ENCODE results near the gene TK2. TPM values are rescaled to one million over a fixed set of nuclear protein-coding genes. Genes with fewer than 3 reads are reported as not detected.
A peak's percentile ranks its signal among the peaks of the same experiment; 100 is the strongest.

The TK2 gene
- total RNA-seq, 3 donors from 2014 or later = 33.1 to 98.4 (median 40.4) TPM

DNA sequence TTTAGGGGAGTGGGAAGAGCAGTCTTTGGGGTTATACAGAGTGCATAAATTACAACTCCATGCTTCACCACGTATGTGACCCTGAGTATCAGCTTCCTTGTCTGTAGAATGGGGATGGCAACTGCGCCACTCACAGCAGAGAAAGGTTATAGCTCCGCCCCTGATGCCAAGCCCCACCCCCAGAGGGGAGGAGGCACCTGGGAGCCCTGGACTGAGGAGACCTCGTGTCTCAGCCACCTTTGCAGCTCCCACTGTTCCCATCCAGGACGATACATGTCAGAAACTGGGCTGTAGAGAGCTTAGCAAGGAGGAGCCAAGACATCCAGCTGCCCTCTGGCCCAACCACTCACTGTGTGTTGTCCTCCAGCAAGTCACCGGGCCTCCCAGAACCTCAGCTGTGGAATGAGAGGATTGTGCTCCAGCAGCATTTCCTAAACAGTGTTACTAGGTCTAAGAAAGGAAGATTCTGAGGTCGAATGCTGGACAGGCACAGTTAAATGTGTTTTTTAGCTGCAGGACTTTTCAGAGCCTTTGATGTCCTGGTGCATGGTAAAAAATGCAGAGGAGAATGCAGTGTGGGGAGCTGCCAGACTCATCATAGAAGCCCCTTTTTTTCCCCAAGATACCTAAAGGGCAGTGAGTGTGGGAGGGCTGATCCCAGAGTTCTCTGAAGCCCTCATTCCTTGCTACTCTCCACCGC lies 73.4 kb downstream of the TK2 start:
- intact Hi-C loops (cut with DNase I; ENCODE audit: low total_unique reads) = no loop called here
- no peaks in the 10 kb centered on the region for H3K36me3 ChIP-seq
- no peak overlapping the region for H3K27ac ChIP-seq
- H3K4me3 ChIP-seq = no peak overlapping the region
- no peaks in the 10 kb centered on the region for H3K4me1 ChIP-seq
- TF ChIP-seq POLR2A (IDR thresholded peaks at IDR 0.05) = no peak
- TF ChIP-seq, protein P1, sequence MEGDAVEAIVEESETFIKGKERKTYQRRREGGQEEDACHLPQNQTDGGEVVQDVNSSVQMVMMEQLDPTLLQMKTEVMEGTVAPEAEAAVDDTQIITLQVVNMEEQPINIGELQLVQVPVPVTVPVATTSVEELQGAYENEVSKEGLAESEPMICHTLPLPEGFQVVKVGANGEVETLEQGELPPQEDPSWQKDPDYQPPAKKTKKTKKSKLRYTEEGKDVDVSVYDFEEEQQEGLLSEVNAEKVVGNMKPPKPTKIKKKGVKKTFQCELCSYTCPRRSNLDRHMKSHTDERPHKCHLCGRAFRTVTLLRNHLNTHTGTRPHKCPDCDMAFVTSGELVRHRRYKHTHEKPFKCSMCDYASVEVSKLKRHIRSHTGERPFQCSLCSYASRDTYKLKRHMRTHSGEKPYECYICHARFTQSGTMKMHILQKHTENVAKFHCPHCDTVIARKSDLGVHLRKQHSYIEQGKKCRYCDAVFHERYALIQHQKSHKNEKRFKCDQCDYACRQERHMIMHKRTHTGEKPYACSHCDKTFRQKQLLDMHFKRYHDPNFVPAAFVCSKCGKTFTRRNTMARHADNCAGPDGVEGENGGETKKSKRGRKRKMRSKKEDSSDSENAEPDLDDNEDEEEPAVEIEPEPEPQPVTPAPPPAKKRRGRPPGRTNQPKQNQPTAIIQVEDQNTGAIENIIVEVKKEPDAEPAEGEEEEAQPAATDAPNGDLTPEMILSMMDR (IDR thresholded peaks at IDR 0.05) = no peak
- TF ChIP-seq POLR2AphosphoS5 (IDR thresholded peaks at IDR 0.05) = no peak
- DNase-seq (ENCODE audit: low spot score in 2 of 2) = peak in 1 of 2 donors; percentile 34
- H3K27me3 ChIP-seq = no peaks in the 10 kb centered on the region
- no peaks in the 10 kb centered on the region for H3K9me3 ChIP-seq

GRCh38 chr16:66475232-66475631 lies 74.7 kb downstream of the TK2 start:
- no peaks in the 10 kb centered on the region for H3K27me3 ChIP-seq
- H3K4me3 ChIP-seq = no peak overlapping the region
- no peaks in the 10 kb centered on the region for H3K36me3 ChIP-seq
- no peaks in the 10 kb centered on the region for H3K4me1 ChIP-seq
- intact Hi-C loops (cut with DNase I; ENCODE audit: low total_unique reads) = no loop called here
- no peak for DNase-seq (ENCODE audit: low spot score in 2 of 2)
- H3K27ac ChIP-seq = no peak overlapping the region
- TF ChIP-seq, protein P1 (IDR thresholded peaks at IDR 0.05) = no peak
- TF ChIP-seq POLR2A (IDR thresholded peaks at IDR 0.05) (no peak), POLR2AphosphoS5 (IDR thresholded peaks at IDR 0.05) (no peak)
- H3K9me3 ChIP-seq = no peaks in the 10 kb centered on the region

DNA sequence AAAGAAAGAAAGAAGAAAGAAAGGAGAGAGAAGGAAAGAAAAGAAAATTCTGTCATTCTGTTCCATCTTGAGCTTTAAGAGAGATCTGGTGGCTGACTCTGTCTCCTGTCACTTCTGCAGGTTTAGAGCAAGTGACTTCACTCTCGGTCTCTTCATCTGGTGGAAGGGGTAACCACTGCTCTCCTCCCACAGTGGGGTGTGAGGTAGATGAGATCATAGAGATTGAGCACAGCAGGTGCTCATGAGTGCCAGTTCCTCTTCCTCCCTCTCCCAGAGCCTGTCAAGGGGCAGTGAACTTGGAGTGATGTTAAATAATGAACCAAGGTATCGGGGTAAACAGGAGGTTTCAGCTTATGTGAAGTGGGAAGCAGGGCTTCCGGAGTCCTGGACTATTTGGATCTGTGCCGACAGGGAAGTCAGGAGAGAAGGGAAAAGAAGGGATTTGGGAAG lies 75.1 kb downstream of the TK2 start:
- Histone ChIP-seq H3K36me3 (no peaks in the 10 kb centered on the region), H3K27me3 (no peaks in the 10 kb centered on the region), H3K4me1 (no peaks in the 10 kb centered on the region), H3K27ac (no peak overlapping the region), H3K4me3 (no peak overlapping the region), H3K9me3 (no peaks in the 10 kb centered on the region)
- intact Hi-C loops (cut with DNase I; ENCODE audit: low total_unique reads) = no loop called here
- TF ChIP-seq POLR2AphosphoS5 (IDR thresholded peaks at IDR 0.05) (no peak), POLR2A (IDR thresholded peaks at IDR 0.05) (no peak)
- TF ChIP-seq, protein P1 (IDR thresholded peaks at IDR 0.05) = no peak
- no peak for DNase-seq (ENCODE audit: low spot score in 2 of 2)

- TF ChIP-seq POLR2AphosphoS5 (IDR thresholded peaks at IDR 0.05) (no peak), POLR2A (IDR thresholded peaks at IDR 0.05) (no peak)
- TF ChIP-seq, protein P1 (IDR thresholded peaks at IDR 0.05) = no peak
- no peaks in the 10 kb centered on the region for H3K27me3 ChIP-seq
- H3K36me3 ChIP-seq = no peaks in the 10 kb centered on the region
- DNase-seq (ENCODE audit: low spot score in 2 of 2) = no peak
- intact Hi-C loops (cut with DNase I; ENCODE audit: low total_unique reads) = no loop called here
- H3K9me3 ChIP-seq = no peaks in the 10 kb centered on the region
- H3K4me1 ChIP-seq = no peaks in the 10 kb centered on the region
- H3K4me3 ChIP-seq = no peak overlapping the region
- H3K27ac ChIP-seq = no peak overlapping the region
Measured at GRCh38 chr16:66473654-66474519, 76.0 kb downstream of the TK2 start.

- H3K27ac ChIP-seq = no peak overlapping the region
- TF ChIP-seq POLR2A (IDR thresholded peaks at IDR 0.05) = no peak
- TF ChIP-seq POLR2AphosphoS5 (IDR thresholded peaks at IDR 0.05) = no peak
- TF ChIP-seq, protein P1 (IDR thresholded peaks at IDR 0.05) = no peak
- H3K9me3 ChIP-seq = no peaks in the 10 kb centered on the region
- H3K4me1 ChIP-seq = no peaks in the 10 kb centered on the region
- no peaks in the 10 kb centered on the region for H3K27me3 ChIP-seq
- no peak for DNase-seq (ENCODE audit: low spot score in 2 of 2)
- no peak overlapping the region for H3K4me3 ChIP-seq
- intact Hi-C loops (cut with DNase I; ENCODE audit: low total_unique reads) = no loop called here
- no peaks in the 10 kb centered on the region for H3K36me3 ChIP-seq
Measured at GRCh38 chr16:66473051-66473571, 76.8 kb downstream of the TK2 start.

Measured in breast epithelium (tissue), 4 donors.